Right ventricle myocardium inferior (tissue), 1 donor: ENCODE results near the gene CLCN5. TPM values are rescaled to one million over a fixed set of nuclear protein-coding genes. Genes with fewer than 3 reads are reported as not detected.

Source experiments
- ATAC-seq: fragments of 200-7000 bp; cut with Tn5 transposase; one replicate; pipeline ENCODE4 v1.9.1; 2020; ENCODE audit warnings: mild to moderate bottlenecking, moderate library complexity
- DNase-seq: peaks from one replicate; pipeline ENCODE4 v3.0.0; 2021; ENCODE audit errors: missing footprints
- intact Hi-C: fragments of 100-400 bp; cut with DNase I; formaldehyde crosslinking; loops from one replicate; pipeline ENCODE4 v1.11.0; 2022
- long read RNA-seq: library from polyadenylated mRNA; unstranded; transcript quantifications from one replicate; pipeline ENCODE4 v2.0.0, GENCODE V29; 2021
- total RNA-seq: library from RNA; stranded (reverse); fragmentation: NEBNext Ultra II Directional; extraction: Animal tissue kit (Norgen Biotek cat#: 25700); gene quantifications from one replicate; pipeline ENCODE4 v1.2.1, GENCODE V29; 2021
- donor health status: DM: no; HTN: yes; CAD: no; lungs with severe emphysema.

The CLCN5 gene
- total RNA-seq, result 2.7 TPM
- long read RNA-seq, result 0 reads

GRCh38 chrX:49922291-49923241 lies at the start of gene CLCN5:
CLCN5 (plus strand) TSS chrX:49922596; CDS start chrX:49925299, 2,703 bp downstream.
- ATAC-seq, result peak; percentile 99
- DNase-seq, result peak; percentile 98
- intact Hi-C loops, result loop anchor here (5.0 kb wide), 1 partner anchor 45 kb away; the partner anchor contains the start of gene USP27X

GRCh38 chrX:49876750-49877149 lies 45.6 kb upstream of the CLCN5 start:
- DNase-seq (no peak), ATAC-seq (no peak)
- intact Hi-C loops, result loop anchor here (5.0 kb wide), 2 partner anchors 34 to 46 kb away; partner anchors contain the start of gene CLCN5

- no peak for ATAC-seq
- intact Hi-C loops, result loop anchor here (5.0 kb wide), 2 partner anchors 35 to 45 kb away; partner anchors contain the start of gene CLCN5
Measured at GRCh38 chrX:49877397-49878101, 44.8 kb upstream of the CLCN5 start.

GRCh38 chrX:49878128-49878833 lies 44.1 kb upstream of the CLCN5 start:
- intact Hi-C loops, result loop anchor here (5.0 kb wide), 2 partner anchors 36 to 44 kb away; partner anchors contain the start of gene CLCN5
- DNase-seq, result peak; percentile 55

More at GRCh38 chrX:49877397-49878101, 44.8 kb upstream of the CLCN5 start:
- DNase-seq, result no peak

GRCh38 chrX:49878834-49879655 lies 43.4 kb upstream of the CLCN5 start, which contains the start of gene USP27X:
USP27X (plus strand) TSS chrX:49879484; CDS start chrX:49880308, 824 bp downstream.
- ATAC-seq, result peak; percentile 95

More at GRCh38 chrX:49878128-49878833, 44.1 kb upstream of the CLCN5 start:
- peak; percentile 24 for ATAC-seq

GRCh38 chrX:49879656-49880277 lies 42.6 kb upstream of the CLCN5 start:
- peak; percentile 4 for ATAC-seq
- intact Hi-C loops, result loop anchor here (5.0 kb wide), 2 partner anchors 37 to 43 kb away; partner anchors contain the start of gene CLCN5
- no peak for DNase-seq

More at GRCh38 chrX:49878834-49879655, 43.4 kb upstream of the CLCN5 start, which contains the start of gene USP27X:
- intact Hi-C loops, result loop anchor here (5.0 kb wide), 2 partner anchors 37 to 43 kb away; partner anchors contain the start of gene CLCN5
- peak; percentile 87 for DNase-seq

GRCh38 chrX:49880668-49881067 lies 41.7 kb upstream of the CLCN5 start:
- DNase-seq (no peak), ATAC-seq (no peak)
- intact Hi-C loops, result no loop called here

GRCh38 chrX:49884290-49884862 lies 38.0 kb upstream of the CLCN5 start:
- no peak for ATAC-seq
- intact Hi-C loops, result no loop called here
- DNase-seq, result peak; percentile 75

GRCh38 chrX:49892542-49892941 lies 29.9 kb upstream of the CLCN5 start:
- DNase-seq (no peak), ATAC-seq (no peak)
- intact Hi-C loops, result no loop called here

- no peak for ATAC-seq
- intact Hi-C loops, result no loop called here
Measured at GRCh38 chrX:49896951-49897350, 25.4 kb upstream of the CLCN5 start.

GRCh38 chrX:49901048-49901447 lies 21.3 kb upstream of the CLCN5 start:
- ATAC-seq (no peak), DNase-seq (no peak)
- intact Hi-C loops, result no loop called here

More at GRCh38 chrX:49896951-49897350, 25.4 kb upstream of the CLCN5 start:
- no peak for DNase-seq

- intact Hi-C loops, result no loop called here
- no peak for DNase-seq
Measured at GRCh38 chrX:49910344-49910743, 12.1 kb upstream of the CLCN5 start.

GRCh38 chrX:49912086-49912485 lies 10.3 kb upstream of the CLCN5 start:
- intact Hi-C loops, result no loop called here
- no peak for ATAC-seq
- no peak for DNase-seq

More at GRCh38 chrX:49910344-49910743, 12.1 kb upstream of the CLCN5 start:
- ATAC-seq, result no peak

GRCh38 chrX:49912861-49913260 lies 9.5 kb upstream of the CLCN5 start:
- ATAC-seq, result no peak
- intact Hi-C loops, result no loop called here
- DNase-seq, result no peak

GRCh38 chrX:49915361-49916222 lies 6.8 kb upstream of the CLCN5 start:
- no peak for DNase-seq
- ATAC-seq, result no peak
- intact Hi-C loops, result loop anchor here (2.0 kb wide), 1 partner anchor 167 kb away; no protein-coding TSS in a partner anchor

GRCh38 chrX:49919617-49920016 lies 2.8 kb upstream of the CLCN5 start:
- DNase-seq, result no peak
- no peak for ATAC-seq
- intact Hi-C loops, result loop anchor here (5.0 kb wide), 1 partner anchor 42 kb away; the partner anchor contains the start of gene USP27X
